GM10266 (cell line): ENCODE data around the gene PPP1R8.

Source experiments
- DNase-seq: peaks from one replicate; pipeline ENCODE4 v3.0.0; 2012; ENCODE audit errors: extremely low spot score
- CTCF ChIP-seq: IDR thresholded peaks from 2 replicates; pipeline ENCODE4 v1.5.1; 2012; ENCODE audit warnings: mild to moderate bottlenecking, low read depth; ENCODE audit not compliant: control insufficient read depth, insufficient read depth; ENCODE audit errors: missing control alignments

PPP1R8 gene

GRCh38 chr1:27886744-27887143, 56.2 kb downstream of the PPP1R8 start:
- no peak for DNase-seq
- no peak for TF ChIP-seq CTCF

GRCh38 chr1:27887215-27888021, 56.8 kb downstream of the PPP1R8 start:
- TF ChIP-seq CTCF, result no peak
- DNase-seq, result no peak

GRCh38 chr1:27889506-27889905, 58.9 kb downstream of the PPP1R8 start:
- no peak for DNase-seq
- TF ChIP-seq CTCF, result no peak

DNA sequence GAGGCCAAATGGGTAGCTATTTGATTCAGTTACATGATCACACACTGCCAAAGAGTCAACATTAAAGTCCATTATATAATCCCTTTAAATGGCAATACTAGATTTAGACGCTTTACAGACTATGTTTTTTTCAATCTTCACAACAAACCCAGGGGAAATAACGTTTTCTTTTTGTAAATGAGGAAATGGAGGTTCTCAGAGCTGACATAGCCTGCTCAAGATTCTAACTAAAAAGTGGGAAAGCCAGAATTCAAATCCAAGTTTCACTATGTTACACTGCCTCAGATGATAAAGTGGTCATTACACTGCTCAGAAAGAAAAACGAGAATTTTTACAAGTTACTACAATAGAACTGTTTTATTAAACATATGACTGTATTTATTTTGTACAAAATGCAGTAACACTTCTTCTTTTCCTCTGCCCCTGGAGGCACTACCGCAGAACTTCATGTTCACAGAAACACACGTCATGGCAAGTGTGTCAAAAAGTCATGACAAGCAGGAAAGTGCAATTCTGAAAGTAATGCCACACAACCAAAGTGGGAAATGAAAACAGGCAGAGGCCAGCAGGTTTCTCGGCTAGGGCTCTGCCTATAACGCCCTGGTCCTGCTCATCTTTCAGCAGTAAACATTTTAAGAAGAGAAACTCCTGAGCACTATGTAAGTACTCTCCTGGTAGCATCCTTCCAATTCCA, 60.8 kb downstream of the PPP1R8 start:
- TF ChIP-seq CTCF, result no peak
- DNase-seq, result peak; percentile 54

GRCh38 chr1:27894521-27894920, 63.9 kb downstream of the PPP1R8 start:
- TF ChIP-seq CTCF, result no peak
- no peak for DNase-seq
